ENCODE measurements around the gene SCTR. TPM values are rescaled to one million over a fixed set of nuclear protein-coding genes. Genes with fewer than 3 reads are reported as not detected.
A peak's percentile ranks its signal among the peaks of the same experiment; 100 is the strongest.

SCTR gene
- polyA plus RNA-seq, 3 donors, result not detected

- peaks cover 0 to 2% of the 10 kb centered on the region in 2 donors for H3K9me3 ChIP-seq (replicated peaks in 1 of 2; ENCODE audit: control insufficient read depth in 1 of 2, insufficient read depth in 1 of 2, low read length in 2 of 2)
- TF ChIP-seq CTCF (IDR thresholded peaks at IDR 0.05), result no peak
- H3K36me3 ChIP-seq (replicated peaks in 1 of 2; ENCODE audit: control insufficient read depth in 1 of 2, insufficient read depth in 2 of 2, low read length in 2 of 2), result no peaks in the 10 kb centered on the region
- Mint-ChIP-seq H3K9me3 (peaks cover 2 to 6% (median 4%) of the 10 kb centered on the region in 7 donors), H3K4me1 (peaks cover 6% of the 10 kb centered on the region), H3K27me3 (ENCODE audit: low read depth in 3 of 3) (peaks cover 14 to 40% (median 32%) of the 10 kb centered on the region in 3 donors), H3K27ac (no peak overlapping the region), H3K4me3 (no peak overlapping the region), H3K36me3 (no peaks in the 10 kb centered on the region)
- 100% methylated on average over 1 of the region's 2 CpGs for WGBS (ENCODE audit: insufficient coverage)
- no peak overlapping the region for H3K9ac ChIP-seq (ENCODE audit: insufficient read depth, low read length, poor library complexity, severe bottlenecking)
- DNase-seq, result no peak
- H3K4me2 ChIP-seq (replicated peaks; ENCODE audit: extremely low read depth, low read length, poor library complexity, severe bottlenecking), result no peak overlapping the region
- no peaks in the 10 kb centered on the region for H4K20me1 ChIP-seq (ENCODE audit: insufficient read depth, low read length)
- H3K79me2 ChIP-seq (ENCODE audit: insufficient read depth, low read length), result no peaks in the 10 kb centered on the region
- intact Hi-C loops (cut with micrococcal nuclease), result no loop called here
- H3K4me1 ChIP-seq (ENCODE audit: control insufficient read depth in 1 of 2, insufficient read depth in 2 of 2, low read length in 2 of 2), result peaks cover 0 to 6% of the 10 kb centered on the region in 2 donors
- H3K27me3 ChIP-seq (ENCODE audit: control insufficient read depth in 2 of 2, insufficient read depth in 2 of 2, low read length in 2 of 2), result peaks cover 2 to 6% of the 10 kb centered on the region in 2 donors
- no peak overlapping the region for H2AFZ ChIP-seq (ENCODE audit: insufficient read depth, low read depth, low read length, poor library complexity, severe bottlenecking)
- no peak overlapping the region for H3K4me3 ChIP-seq (replicated peaks in 1 of 3; ENCODE audit: low read depth in 2 of 3, low read length in 3 of 3)
- no peak overlapping the region for H3K27ac ChIP-seq (ENCODE audit: low read depth in 1 of 2, low read length in 2 of 2)
Observed at GRCh38 chr2:119423108-119423444, 101.2 kb downstream of the SCTR start.

GRCh38 chr2:119422360-119423107 is 101.7 kb downstream of the SCTR start:
- peaks cover 2 to 6% of the 10 kb centered on the region in 2 donors for H3K27me3 ChIP-seq (ENCODE audit: control insufficient read depth in 2 of 2, insufficient read depth in 2 of 2, low read length in 2 of 2)
- H3K9ac ChIP-seq (ENCODE audit: insufficient read depth, low read length, poor library complexity, severe bottlenecking), result no peak overlapping the region
- Mint-ChIP-seq H3K4me1 (peaks cover 6% of the 10 kb centered on the region), H3K27me3 (ENCODE audit: low read depth in 3 of 3) (peaks cover 11 to 35% (median 30%) of the 10 kb centered on the region in 3 donors), H3K27ac (peak overlapping the region in 1 of 7 donors; percentile 12), H3K36me3 (no peaks in the 10 kb centered on the region), H3K9me3 (peaks cover 2 to 6% (median 4%) of the 10 kb centered on the region in 7 donors), H3K4me3 (no peak overlapping the region)
- intact Hi-C loops (cut with micrococcal nuclease), result no loop called here
- no peak overlapping the region for H3K27ac ChIP-seq (ENCODE audit: low read depth in 1 of 2, low read length in 2 of 2)
- no peaks in the 10 kb centered on the region for H3K79me2 ChIP-seq (ENCODE audit: insufficient read depth, low read length)
- H3K4me1 ChIP-seq (ENCODE audit: control insufficient read depth in 1 of 2, insufficient read depth in 2 of 2, low read length in 2 of 2), result peaks cover 0 to 6% of the 10 kb centered on the region in 2 donors
- no peaks in the 10 kb centered on the region for H3K36me3 ChIP-seq (replicated peaks in 1 of 2; ENCODE audit: control insufficient read depth in 1 of 2, insufficient read depth in 2 of 2, low read length in 2 of 2)
- peaks cover 0 to 2% of the 10 kb centered on the region in 2 donors for H3K9me3 ChIP-seq (replicated peaks in 1 of 2; ENCODE audit: control insufficient read depth in 1 of 2, insufficient read depth in 1 of 2, low read length in 2 of 2)
- DNase-seq, result no peak
- TF ChIP-seq CTCF (IDR thresholded peaks at IDR 0.05), result no peak
- WGBS (ENCODE audit: insufficient coverage), result no CpG with 5 or more reads among the region's 7 CpGs
- H3K4me3 ChIP-seq (replicated peaks in 1 of 3; ENCODE audit: low read depth in 2 of 3, low read length in 3 of 3), result no peak overlapping the region
- H4K20me1 ChIP-seq (ENCODE audit: insufficient read depth, low read length), result no peaks in the 10 kb centered on the region
- no peak overlapping the region for H2AFZ ChIP-seq (ENCODE audit: insufficient read depth, low read depth, low read length, poor library complexity, severe bottlenecking)
- H3K4me2 ChIP-seq (replicated peaks; ENCODE audit: extremely low read depth, low read length, poor library complexity, severe bottlenecking), result no peak overlapping the region

Data from CD14-positive monocyte (primary cell).